HL-60 (cell line): Measurements from ENCODE around the gene FSCN2.

Experiments
- DNase-seq, 2 experiments: peaks; one replicate each; pipeline ENCODE4 v3.0.0-alpha.2; 2010 to 2020; ENCODE audit warnings: low read depth in 1 of 2, low spot score in 1 of 2
- H3K27ac ChIP-seq: fragments of 250-450 bp; sonication (Bioruptor Pico); replicated peaks from 2 replicates; pipeline ENCODE4 v1.5.1; 2020; ENCODE audit warnings: mild to moderate bottlenecking, moderate library complexity
- H3K27me3 ChIP-seq: fragments of 250-450 bp; sonication (Bioruptor Pico); 2 replicates; pipeline ENCODE4 v1.5.1; 2021; ENCODE audit warnings: mild to moderate bottlenecking, moderate library complexity; ENCODE audit not compliant: insufficient read depth, poor library complexity, severe bottlenecking
- H3K4me3 ChIP-seq: replicated peaks from 2 replicates; pipeline ENCODE4 v1.5.1; 2011; ENCODE audit warnings: mild to moderate bottlenecking, control low read depth, low read length; ENCODE audit not compliant: insufficient read depth
- GABPA ChIP-seq: IDR thresholded peaks from 2 replicates; pipeline ENCODE4 v1.6.1; 2012; ENCODE audit warnings: low read depth
- POLR2AphosphoS5 ChIP-seq: IDR thresholded peaks from 2 replicates; pipeline ENCODE4 v1.6.1; 2012; ENCODE audit warnings: low read depth
- SPI1 ChIP-seq: IDR thresholded peaks from 2 replicates; pipeline ENCODE4 v1.6.1; 2012; ENCODE audit warnings: low read depth, mild to moderate bottlenecking, borderline replicate concordance
- TF ChIP-seq, protein P1 (sequence below): IDR thresholded peaks from 2 replicates; pipeline ENCODE4 v1.6.1; 2012; ENCODE audit warnings: low read depth; ENCODE audit not compliant: insufficient replicate concordance
- TF ChIP-seq, protein P2 (sequence below): IDR thresholded peaks from one replicate; pipeline ENCODE4 v1.5.1; 2011; ENCODE audit warnings: low read length, control low read depth, inconsistent platforms; ENCODE audit not compliant: insufficient read depth

Gene FSCN2

DNA sequence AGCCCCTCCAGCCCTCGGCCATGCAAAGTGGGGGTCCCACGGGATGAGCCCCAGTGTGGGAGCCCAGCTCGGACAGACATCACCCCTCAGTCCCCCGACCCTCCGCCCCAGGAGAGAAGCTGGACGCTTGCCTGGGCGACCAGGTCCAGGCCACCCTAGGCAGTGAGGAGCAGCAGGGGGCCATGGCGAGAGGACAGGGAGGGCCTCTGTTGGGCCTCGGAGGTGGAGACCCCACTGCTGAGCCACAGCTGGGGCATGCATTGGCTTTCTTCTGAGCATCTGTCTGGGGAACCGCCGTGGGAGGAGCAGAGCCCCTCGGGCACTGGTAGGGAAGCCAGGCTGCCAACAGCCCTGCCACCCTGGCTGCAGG is 28.6 kb upstream of the FSCN2 start:
- no peak for DNase-seq
- TF ChIP-seq, protein P1, sequence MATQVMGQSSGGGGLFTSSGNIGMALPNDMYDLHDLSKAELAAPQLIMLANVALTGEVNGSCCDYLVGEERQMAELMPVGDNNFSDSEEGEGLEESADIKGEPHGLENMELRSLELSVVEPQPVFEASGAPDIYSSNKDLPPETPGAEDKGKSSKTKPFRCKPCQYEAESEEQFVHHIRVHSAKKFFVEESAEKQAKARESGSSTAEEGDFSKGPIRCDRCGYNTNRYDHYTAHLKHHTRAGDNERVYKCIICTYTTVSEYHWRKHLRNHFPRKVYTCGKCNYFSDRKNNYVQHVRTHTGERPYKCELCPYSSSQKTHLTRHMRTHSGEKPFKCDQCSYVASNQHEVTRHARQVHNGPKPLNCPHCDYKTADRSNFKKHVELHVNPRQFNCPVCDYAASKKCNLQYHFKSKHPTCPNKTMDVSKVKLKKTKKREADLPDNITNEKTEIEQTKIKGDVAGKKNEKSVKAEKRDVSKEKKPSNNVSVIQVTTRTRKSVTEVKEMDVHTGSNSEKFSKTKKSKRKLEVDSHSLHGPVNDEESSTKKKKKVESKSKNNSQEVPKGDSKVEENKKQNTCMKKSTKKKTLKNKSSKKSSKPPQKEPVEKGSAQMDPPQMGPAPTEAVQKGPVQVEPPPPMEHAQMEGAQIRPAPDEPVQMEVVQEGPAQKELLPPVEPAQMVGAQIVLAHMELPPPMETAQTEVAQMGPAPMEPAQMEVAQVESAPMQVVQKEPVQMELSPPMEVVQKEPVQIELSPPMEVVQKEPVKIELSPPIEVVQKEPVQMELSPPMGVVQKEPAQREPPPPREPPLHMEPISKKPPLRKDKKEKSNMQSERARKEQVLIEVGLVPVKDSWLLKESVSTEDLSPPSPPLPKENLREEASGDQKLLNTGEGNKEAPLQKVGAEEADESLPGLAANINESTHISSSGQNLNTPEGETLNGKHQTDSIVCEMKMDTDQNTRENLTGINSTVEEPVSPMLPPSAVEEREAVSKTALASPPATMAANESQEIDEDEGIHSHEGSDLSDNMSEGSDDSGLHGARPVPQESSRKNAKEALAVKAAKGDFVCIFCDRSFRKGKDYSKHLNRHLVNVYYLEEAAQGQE, result no peak
- TF ChIP-seq POLR2AphosphoS5 (no peak), GABPA (no peak), SPI1 (no peak)
- TF ChIP-seq, protein P2, sequence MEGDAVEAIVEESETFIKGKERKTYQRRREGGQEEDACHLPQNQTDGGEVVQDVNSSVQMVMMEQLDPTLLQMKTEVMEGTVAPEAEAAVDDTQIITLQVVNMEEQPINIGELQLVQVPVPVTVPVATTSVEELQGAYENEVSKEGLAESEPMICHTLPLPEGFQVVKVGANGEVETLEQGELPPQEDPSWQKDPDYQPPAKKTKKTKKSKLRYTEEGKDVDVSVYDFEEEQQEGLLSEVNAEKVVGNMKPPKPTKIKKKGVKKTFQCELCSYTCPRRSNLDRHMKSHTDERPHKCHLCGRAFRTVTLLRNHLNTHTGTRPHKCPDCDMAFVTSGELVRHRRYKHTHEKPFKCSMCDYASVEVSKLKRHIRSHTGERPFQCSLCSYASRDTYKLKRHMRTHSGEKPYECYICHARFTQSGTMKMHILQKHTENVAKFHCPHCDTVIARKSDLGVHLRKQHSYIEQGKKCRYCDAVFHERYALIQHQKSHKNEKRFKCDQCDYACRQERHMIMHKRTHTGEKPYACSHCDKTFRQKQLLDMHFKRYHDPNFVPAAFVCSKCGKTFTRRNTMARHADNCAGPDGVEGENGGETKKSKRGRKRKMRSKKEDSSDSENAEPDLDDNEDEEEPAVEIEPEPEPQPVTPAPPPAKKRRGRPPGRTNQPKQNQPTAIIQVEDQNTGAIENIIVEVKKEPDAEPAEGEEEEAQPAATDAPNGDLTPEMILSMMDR, result no peak
- Histone ChIP-seq H3K4me3 (no peak overlapping the region), H3K27me3 (no peaks in the 10 kb centered on the region), H3K27ac (no peak overlapping the region)

GRCh38 chr17:81500047-81500446 is 28.1 kb upstream of the FSCN2 start:
- DNase-seq, result no peak
- H3K27ac ChIP-seq, result no peak overlapping the region
- TF ChIP-seq, protein P2, result no peak
- TF ChIP-seq GABPA, result no peak
- TF ChIP-seq, protein P1, result no peak
- TF ChIP-seq SPI1, result no peak
- TF ChIP-seq POLR2AphosphoS5, result no peak

DNA sequence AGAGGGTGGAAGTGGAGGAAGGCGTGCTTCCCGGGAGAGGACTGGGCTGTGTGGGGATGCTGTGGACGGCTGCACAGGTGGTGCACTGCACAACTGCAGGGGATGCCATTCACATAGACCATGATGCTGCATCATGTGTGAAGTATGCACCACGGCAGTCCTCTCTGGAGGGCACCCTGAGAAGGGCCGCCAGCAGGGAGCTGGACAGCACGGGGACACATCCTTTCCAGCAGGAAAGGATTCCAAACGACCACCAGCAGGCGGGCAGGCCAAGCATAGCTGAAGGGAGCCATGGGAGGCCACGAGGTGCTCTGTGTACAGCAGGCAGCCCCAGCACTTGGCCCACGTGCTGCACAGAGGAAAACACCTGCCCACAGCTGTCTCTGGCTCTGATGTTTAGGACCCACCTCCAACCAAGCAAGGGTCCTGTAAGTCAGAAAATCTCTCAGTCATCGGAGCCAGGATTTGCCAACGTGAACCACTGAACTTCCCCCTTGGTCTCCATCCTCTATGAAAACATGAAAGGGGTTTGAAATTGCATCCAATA is 25.6 kb upstream of the FSCN2 start:
- TF ChIP-seq SPI1, result no peak
- no peak for TF ChIP-seq POLR2AphosphoS5
- TF ChIP-seq, protein P1, result no peak
- no peak for TF ChIP-seq GABPA
- TF ChIP-seq, protein P2, result no peak
- Histone ChIP-seq H3K4me3 (no peak overlapping the region), H3K27ac (no peak overlapping the region), H3K27me3 (no peaks in the 10 kb centered on the region)
- no peak for DNase-seq

More at GRCh38 chr17:81500047-81500446, 28.1 kb upstream of the FSCN2 start:
- no peaks in the 10 kb centered on the region for H3K27me3 ChIP-seq
- H3K4me3 ChIP-seq, result no peak overlapping the region
